Body of pancreas (tissue), 4 donors: ENCODE measurements around the gene CCNB2.

Experiments used
- POLR2A ChIP-seq, 3 donors: fragments of 450-650 bp; IDR thresholded peaks; one replicate each; pipeline ENCODE4 v1.6.1; 2016; ENCODE audit warnings: antibody characterized with exemption in 3 of 3, mild to moderate bottlenecking in 2 of 3
- TF ChIP-seq, protein P1 (sequence below), 7 experiments: fragments of 450-650 bp in 4 of 7; fragments of 200-600 bp in 3 of 7; sonication (generic) in 3 of 7; IDR thresholded peaks; one replicate each; pipeline ENCODE4 v1.5.1; 2016 to 2019; ENCODE audit warnings: antibody characterized with exemption in 7 of 7

- TF ChIP-seq, protein P1, sequence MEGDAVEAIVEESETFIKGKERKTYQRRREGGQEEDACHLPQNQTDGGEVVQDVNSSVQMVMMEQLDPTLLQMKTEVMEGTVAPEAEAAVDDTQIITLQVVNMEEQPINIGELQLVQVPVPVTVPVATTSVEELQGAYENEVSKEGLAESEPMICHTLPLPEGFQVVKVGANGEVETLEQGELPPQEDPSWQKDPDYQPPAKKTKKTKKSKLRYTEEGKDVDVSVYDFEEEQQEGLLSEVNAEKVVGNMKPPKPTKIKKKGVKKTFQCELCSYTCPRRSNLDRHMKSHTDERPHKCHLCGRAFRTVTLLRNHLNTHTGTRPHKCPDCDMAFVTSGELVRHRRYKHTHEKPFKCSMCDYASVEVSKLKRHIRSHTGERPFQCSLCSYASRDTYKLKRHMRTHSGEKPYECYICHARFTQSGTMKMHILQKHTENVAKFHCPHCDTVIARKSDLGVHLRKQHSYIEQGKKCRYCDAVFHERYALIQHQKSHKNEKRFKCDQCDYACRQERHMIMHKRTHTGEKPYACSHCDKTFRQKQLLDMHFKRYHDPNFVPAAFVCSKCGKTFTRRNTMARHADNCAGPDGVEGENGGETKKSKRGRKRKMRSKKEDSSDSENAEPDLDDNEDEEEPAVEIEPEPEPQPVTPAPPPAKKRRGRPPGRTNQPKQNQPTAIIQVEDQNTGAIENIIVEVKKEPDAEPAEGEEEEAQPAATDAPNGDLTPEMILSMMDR (IDR thresholded peaks at IDR 0.05) = no peak
- no peak for TF ChIP-seq POLR2A (IDR thresholded peaks at IDR 0.05)
Measured at GRCh38 chr15:59119625-59120024, 14.7 kb downstream of the CCNB2 start.
